GM21723 (cell line): ENCODE data around the gene ZNF160.
"Not testable (repeated sequence)": the region's sequence is repeated elsewhere in the genome, so short reads cannot be mapped to it uniquely, and the experiment has no call there.

Experiments
- ATAC-seq: cut with Tn5 transposase; IDR thresholded peaks from one replicate; pipeline ENCODE4 v1.9.1; 2021; ENCODE audit warnings: mild to moderate bottlenecking, moderate library complexity; ENCODE audit not compliant: unreplicated experiment

ZNF160 gene

GRCh38 chr19:53034054-53034453 lies 69.2 kb downstream of the ZNF160 start:
- ATAC-seq, result no peak

GRCh38 chr19:53028306-53028705 lies 74.9 kb downstream of the ZNF160 start:
- not testable (repeated sequence) for ATAC-seq

DNA sequence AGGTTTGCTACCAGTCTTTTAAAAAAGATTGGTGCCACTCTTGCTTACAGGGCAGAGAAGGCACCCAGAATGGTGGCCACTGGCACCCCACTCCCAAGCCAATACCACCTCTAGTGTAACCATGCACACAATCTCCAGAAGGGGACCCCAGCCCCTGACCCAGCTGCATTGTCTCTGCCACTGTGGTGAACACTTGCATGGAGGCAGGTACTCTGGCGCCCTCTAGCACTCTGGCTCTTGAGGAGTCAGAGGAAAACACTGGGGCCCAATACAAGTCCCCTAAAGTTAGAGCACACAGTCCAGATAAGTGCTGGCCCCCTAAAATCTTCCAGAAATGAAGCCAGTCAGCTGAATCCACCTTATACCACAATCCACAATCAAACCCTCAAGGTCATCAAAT lies 83.5 kb downstream of the ZNF160 start:
- no peak for ATAC-seq
